ENCODE results near the gene EPHA3. TPM values are rescaled to one million over a fixed set of nuclear protein-coding genes. Genes with fewer than 3 reads are reported as not detected.

EPHA3 gene
- total and polyA plus RNA-seq, 2 of the 4 experiments (the other 2 are of a cell fraction) = 0.10 to 0.18 TPM

GRCh38 chr3:89165636-89166263, 58.3 kb downstream of the EPHA3 start:
- TF ChIP-seq CTCF (conservative IDR thresholded peaks at IDR 0.05; ENCODE audit: low read depth, low read length) (no peak), SMC3 (IDR thresholded peaks at IDR 0.05; ENCODE audit: low read depth, low read length) (no peak), CEBPB (IDR thresholded peaks at IDR 0.05; ENCODE audit: low read depth, low read length) (no peak), CHD1 (IDR thresholded peaks at IDR 0.05; ENCODE audit: low read depth, low read length) (no peak), MXI1 (IDR thresholded peaks at IDR 0.05; ENCODE audit: borderline replicate concordance, low read depth, low read length) (no peak), NFE2L2 (IDR thresholded peaks at IDR 0.05; ENCODE audit: low read depth, low read length) (no peak), MAZ (IDR thresholded peaks at IDR 0.05; ENCODE audit: borderline replicate concordance, low read depth, low read length) (no peak), RAD21 (IDR thresholded peaks at IDR 0.05; ENCODE audit: low read length) (no peak), RFX5 (IDR thresholded peaks at IDR 0.05; ENCODE audit: low read depth, low read length) (no peak), ELK1 (IDR thresholded peaks at IDR 0.05; ENCODE audit: borderline replicate concordance, low read depth, low read length) (no peak), BHLHE40 (IDR thresholded peaks at IDR 0.05; ENCODE audit: low read depth, low read length) (no peak), USF2 (IDR thresholded peaks at IDR 0.05; ENCODE audit: low read depth, low read length) (no peak), MAFK (IDR thresholded peaks at IDR 0.05; ENCODE audit: low read depth, low read length) (no peak), RCOR1 (IDR thresholded peaks at IDR 0.05; ENCODE audit: insufficient replicate concordance, low read length) (no peak), POLR2A (IDR thresholded peaks at IDR 0.05; ENCODE audit: low read depth, low read length) (no peak), FOS (IDR thresholded peaks at IDR 0.05; ENCODE audit: low read depth, low read length) (no peak)
- no peaks in the 10 kb centered on the region for H3K36me3 ChIP-seq (ENCODE audit: control insufficient read depth, insufficient read depth, low read length)
- H3K56ac ChIP-seq (ENCODE audit: extremely low read depth, insufficient read depth, low read length) = no peak overlapping the region
- no peak overlapping the region for H4K5ac ChIP-seq (ENCODE audit: low read depth, low read length)
- H3K4me2 ChIP-seq (ENCODE audit: low read depth, low read length) = no peak overlapping the region
- no peaks in the 10 kb centered on the region for H3K27me3 ChIP-seq (ENCODE audit: control insufficient read depth, insufficient read depth, low read length)
- no peak overlapping the region for H2BK20ac ChIP-seq (ENCODE audit: low read depth, low read length)
- POLR2A ChIA-PET (ENCODE audit: unreplicated experiment) = no interaction called here
- intact Hi-C loops (cut with micrococcal nuclease) = no loop called here
- no peak overlapping the region for H2AK9ac ChIP-seq (replicated peaks; ENCODE audit: low read depth, low read length, poor library complexity)
- no peaks in the 10 kb centered on the region for H3K9me3 ChIP-seq (ENCODE audit: control insufficient read depth, insufficient read depth, low read length)
- CTCF ChIA-PET = no interaction called here
- H2AFZ ChIP-seq (replicated peaks; ENCODE audit: low read length, poor library complexity) = no peak overlapping the region
- WGBS, 2 experiments (ENCODE audit: extremely low coverage in 2 of 2, insufficient read length in 1 of 2) = 100% methylated on average over 1 of the region's 9 CpGs; no CpG with 5 or more reads in 1 of the 2 experiments
- no peaks in the 10 kb centered on the region for H4K20me1 ChIP-seq (ENCODE audit: insufficient read depth, low read length)
- dilution Hi-C loops (cut with HindIII; ENCODE audit: low sequenced_read_pairs, unreplicated experiment) = no loop called here
- no peaks in the 10 kb centered on the region for H3K4me1 ChIP-seq (ENCODE audit: control insufficient read depth, insufficient read depth, low read length)
- no peak overlapping the region for H2BK15ac ChIP-seq (ENCODE audit: low read depth, low read length)
- H2BK120ac ChIP-seq (ENCODE audit: low read depth, low read length) = no peak overlapping the region
- H3K9me1 ChIP-seq (ENCODE audit: insufficient read depth, low read length) = no peaks in the 10 kb centered on the region
- in situ Hi-C loops (cut with MboI; ENCODE audit: low sequenced_read_pairs) = no loop called here
- no peak overlapping the region for H4K8ac ChIP-seq (ENCODE audit: low read depth in 2 of 2, low read length in 2 of 2)
- H3K14ac ChIP-seq (replicated peaks; ENCODE audit: low read depth, low read length) = no peak overlapping the region
- DNase-seq (no peak), ATAC-seq (ENCODE audit: low read depth) (no peak)
- no peak overlapping the region for H3K27ac ChIP-seq (ENCODE audit: insufficient read depth, low read length)
- H2BK5ac ChIP-seq (ENCODE audit: low read depth, low read length, poor library complexity, severe bottlenecking) = no peak overlapping the region
- no TSS peak for BruUV-seq (replicated peaks)
- H3K4me3 ChIP-seq (ENCODE audit: insufficient read depth, low read depth, low read length) = no peak overlapping the region
- no peak overlapping the region for H3K9ac ChIP-seq (ENCODE audit: low read depth, low read length)
- H3K18ac ChIP-seq (ENCODE audit: low read depth, low read length) = no peak overlapping the region
- H3K23ac ChIP-seq (ENCODE audit: low read depth, low read length) = no peak overlapping the region
- H3K79me1 ChIP-seq (ENCODE audit: low read depth in 1 of 2, low read length in 2 of 2) = no peaks in the 10 kb centered on the region
- no peak overlapping the region for H4K91ac ChIP-seq (ENCODE audit: insufficient read depth, low read depth, low read length)
- H3K4ac ChIP-seq (ENCODE audit: low read depth, low read length) = no peak overlapping the region
- no peak overlapping the region for H2AK5ac ChIP-seq (ENCODE audit: low read depth, low read length)
